HG02763 (cell line): ENCODE measurements around the gene LIG1.
A peak's percentile ranks its signal among the peaks of the same experiment; 100 is the strongest.

ENCODE experiments used
- ATAC-seq: cut with Tn5 transposase; IDR thresholded peaks from one replicate; pipeline ENCODE4 v1.9.1; 2021; ENCODE audit warnings: mild to moderate bottlenecking, moderate library complexity; ENCODE audit not compliant: unreplicated experiment

LIG1 gene

DNA sequence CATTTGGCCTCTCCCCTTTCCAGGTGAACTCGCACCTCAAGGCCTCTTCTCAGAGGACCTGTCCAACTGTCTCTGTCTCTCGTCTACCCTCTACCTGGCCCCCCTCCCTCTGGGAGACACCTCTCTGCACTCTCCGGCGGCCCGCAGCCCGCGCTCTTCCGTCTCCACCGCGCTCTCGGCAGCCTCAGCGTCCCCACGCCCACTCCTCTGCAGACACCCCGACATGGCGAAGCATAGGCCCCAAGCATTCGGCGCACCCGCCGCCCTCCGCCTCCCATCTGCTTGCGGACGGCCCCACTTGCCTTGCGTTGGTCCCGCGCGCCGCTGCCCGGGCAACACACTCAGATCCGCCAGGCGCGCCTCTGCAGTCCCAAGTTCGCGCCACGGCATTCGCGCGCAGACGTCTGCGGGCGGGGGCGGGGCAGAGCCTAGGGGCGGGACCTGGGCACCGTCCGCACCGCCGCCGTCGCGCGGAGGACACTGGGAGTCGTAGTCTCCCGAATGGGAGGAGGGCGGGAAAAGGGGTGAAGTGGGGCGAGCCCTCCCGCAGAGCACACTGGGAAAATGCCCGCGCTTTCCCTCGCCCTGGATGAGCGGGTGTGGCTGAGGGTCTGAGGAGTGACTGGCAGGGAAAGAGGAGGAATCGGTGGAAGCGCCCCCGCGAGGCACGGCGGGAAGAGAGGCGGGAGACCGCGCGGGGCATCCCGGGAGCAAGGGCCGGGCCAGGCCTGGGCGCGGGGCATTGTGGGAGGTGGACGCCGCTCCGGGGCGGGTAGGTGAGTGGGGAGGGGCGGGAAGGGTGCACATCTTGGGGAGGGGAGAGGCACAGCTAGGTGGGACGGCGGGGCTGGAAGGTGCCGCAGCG lies at the start of gene LIG1, which contains the start of gene ZSWIM9:
Gene LIG1, minus strand, starts transcription at position 406 of the 865 bp plus-strand sequence. CDS start 4,778 bp downstream, outside the sequence.
Gene ZSWIM9, plus strand, starts transcription at position 742 of the 865 bp plus-strand sequence. CDS start 1,123 bp downstream, outside the sequence.
- ATAC-seq = peak; percentile 80

DNA sequence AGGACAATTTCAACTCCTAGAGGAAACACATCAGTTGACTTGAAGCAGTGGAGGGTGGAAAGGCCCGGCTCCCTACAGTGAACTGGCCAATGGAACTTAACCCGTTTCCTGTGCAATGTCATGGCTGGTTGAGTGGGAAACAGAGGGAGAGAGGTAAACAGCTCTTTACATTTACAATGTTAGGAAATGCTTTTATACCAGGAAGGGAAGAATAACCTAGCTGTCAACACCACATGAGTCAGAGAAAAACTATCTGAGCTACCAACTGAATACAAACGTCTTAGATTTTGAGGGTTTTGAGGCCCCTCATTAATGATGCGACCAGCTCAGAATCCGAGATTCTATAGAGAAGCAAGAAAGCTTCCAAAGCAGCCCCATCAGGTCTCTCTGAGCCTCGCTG lies 48.9 kb upstream of the LIG1 start:
- no peak for ATAC-seq

DNA sequence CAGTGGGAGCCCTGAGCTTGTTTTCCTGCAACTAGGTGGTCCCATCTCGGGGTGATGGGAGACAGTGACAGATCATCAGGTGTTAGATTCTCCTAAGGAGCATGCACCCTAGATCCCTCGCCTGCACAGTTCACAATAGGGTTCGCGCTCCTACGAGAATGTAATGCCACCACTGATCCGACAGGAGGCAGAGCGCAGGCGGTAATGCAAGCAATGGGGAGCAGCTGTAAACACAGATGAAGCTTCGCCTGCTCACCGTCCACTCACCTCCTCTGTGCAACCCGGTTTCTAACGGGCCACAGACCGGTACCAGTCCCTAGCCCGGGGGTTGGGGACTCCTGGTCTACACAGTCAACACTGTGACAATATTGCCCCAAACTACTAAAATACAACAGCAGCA lies 46.8 kb upstream of the LIG1 start:
- ATAC-seq = no peak

DNA sequence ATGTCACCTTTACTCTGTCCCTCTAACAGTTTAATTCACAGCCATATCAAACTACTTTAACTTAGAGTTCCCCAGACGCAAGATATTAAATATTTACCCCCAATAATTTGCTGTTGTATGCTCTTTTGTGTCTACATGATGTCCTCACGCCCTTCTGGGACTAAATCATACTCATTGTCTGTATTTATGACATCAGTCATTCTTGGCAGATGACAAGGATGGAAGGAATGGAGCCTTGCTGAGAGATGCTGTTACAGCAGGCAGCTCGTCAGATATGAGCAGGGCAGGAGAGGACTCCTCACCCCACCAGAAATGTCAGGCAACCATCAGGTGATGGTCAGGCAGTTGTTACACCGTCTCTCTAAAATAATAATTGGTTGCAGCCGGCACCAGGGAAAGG lies 43.8 kb upstream of the LIG1 start:
- no peak for ATAC-seq

DNA sequence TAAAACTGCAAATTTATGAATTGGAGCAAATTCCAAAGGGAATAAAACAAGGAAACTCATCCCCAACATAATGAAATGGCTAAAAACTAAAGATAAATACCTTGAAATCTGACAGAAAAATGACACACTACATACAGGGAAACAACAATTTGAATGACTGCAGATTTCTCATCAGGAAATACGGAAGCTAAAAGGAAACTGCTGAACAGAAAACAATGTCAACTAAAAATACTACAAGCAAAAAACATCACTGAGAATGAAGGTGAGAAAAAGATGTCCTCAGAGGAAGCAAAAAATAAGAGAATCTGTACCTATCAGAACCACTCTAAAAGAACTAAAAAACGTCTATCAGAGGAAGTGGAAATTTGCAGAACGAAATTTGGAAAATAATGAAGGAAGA lies 39.9 kb upstream of the LIG1 start:
- ATAC-seq = no peak

DNA sequence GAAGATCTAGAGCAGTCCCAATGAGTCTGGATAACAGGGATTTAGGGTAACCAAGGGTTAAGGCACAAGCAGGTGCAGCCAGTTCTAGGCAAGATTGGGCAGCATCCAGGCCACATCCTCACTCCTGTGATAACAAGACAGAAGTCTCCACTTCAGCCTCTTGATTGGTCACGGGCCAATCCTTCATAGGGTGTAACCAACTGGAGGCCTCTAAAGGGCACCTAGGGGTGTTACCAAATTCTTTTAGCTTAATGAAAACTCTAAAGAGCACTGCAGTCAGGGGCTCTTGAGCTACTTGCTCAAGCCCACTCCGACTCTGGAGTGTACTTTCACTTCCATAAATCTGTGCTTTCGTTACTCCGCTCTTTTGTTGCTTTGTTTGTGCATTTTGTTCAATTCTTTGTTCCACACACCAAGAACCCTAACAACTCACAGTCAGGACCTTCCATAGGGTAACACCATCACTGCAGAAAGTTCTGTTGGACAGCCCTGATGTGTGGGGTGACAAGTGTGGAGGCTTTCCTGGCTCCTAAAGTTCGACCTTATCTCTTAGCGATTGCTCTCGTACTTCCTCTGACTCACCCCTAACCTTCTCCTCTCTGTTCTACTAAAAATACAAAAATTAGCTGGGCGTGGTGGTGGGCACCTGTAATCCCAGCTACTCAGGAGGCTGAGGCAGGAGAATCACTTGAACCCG lies 36.4 kb upstream of the LIG1 start:
- no peak for ATAC-seq

DNA sequence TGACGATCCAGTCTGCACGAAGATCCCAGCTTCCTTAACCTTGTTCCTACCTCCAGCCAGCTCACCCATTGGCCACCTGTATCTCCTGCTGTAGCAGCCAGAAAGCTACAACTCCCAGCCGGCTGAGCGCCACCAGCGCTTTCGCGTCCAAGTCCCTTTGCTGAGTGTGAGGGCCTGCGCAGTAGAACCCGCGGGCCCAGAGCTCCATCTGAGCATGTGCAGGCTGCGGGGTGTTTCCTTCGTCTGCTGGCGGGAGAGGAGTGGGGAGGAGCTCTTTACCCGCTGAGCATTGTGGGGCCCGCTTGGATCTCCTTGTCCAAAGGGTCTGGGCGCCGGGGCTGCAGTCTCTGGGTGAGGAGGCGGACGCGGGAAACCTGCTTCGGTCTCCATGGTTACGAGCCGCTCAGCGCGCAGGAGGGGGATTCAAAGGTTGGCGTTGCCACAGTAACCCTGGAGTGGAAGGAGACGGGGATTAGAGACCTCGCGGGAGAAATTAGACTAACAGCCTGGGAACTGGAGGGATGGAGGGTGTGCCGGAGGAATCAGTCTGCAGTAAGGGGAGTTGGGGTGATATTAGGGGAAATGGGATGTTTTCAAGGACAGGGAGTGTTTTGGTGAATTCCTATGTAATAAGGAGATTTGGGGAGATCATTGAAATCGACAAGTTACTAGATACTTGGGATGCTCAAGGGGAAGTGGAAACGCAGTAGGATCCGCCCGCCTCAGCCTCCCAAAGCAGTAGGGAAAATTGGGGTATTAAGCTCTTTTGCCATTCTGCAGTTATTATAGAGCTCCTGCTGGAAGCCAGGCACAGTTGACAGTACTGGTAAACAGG lies 33.9 kb upstream of the LIG1 start:
- peak; percentile 92 for ATAC-seq

DNA sequence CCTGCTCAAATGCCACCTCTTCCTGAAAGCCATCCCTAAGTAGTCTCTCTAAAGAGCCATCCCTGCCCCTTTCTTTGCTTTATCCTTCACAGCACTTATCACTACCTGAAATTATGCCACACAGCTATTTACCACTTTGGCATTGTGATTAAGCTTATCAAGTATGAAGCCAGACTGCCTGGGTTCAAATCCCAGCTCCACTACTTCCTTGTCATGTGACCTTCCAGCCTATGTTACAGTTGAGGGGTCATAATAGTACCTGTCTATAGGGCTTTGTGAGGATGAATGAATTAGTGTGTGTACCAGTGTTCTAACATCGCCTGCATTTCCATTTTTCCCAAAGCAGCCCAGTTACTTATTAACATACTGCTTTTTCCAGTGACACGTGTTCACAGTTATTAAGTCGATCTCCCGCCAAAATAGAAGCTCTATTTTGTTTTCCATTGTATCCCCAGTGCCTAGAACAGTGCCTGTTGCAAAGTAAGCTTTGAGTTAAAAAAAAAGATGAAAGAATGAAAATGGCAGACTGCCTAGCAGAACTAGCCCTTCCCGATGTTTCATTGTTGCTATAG lies 33.2 kb upstream of the LIG1 start:
- ATAC-seq = no peak

DNA sequence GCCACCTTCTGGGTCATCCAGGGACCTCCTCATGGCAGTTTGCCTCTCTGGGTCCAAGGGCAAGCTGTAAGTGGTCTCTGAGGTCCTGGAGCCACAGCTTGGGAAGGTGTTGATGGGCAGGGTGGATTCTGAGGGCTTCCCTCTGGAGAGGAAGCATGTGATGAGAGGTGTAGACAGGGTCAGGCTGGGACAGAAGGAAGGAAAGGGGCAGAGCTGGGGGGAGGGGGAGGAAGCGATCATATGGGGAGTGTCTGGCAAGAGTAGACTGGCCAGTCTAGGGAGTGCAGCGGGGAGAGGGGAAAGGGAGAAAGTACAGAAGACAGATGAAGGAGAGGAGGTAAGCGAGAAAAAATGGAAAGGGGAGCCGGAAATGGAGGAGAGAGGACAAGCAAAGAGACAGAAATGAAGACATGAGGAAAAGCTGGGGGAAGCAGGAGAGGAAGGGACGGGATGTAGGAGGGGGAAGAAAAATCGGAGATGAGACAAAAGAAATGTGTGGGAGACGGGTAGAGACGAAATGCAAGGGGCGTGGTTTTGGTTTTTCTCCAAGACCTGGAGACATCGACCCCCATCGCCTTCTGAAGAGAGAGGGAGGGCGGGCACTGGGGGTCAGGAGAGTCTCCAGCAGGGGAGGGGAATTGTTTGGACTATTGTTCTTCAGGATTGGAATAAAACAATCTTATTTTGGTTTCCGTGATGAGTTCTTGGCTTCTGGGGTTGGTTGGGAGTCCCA lies 27.0 kb upstream of the LIG1 start:
- ATAC-seq = no peak

DNA sequence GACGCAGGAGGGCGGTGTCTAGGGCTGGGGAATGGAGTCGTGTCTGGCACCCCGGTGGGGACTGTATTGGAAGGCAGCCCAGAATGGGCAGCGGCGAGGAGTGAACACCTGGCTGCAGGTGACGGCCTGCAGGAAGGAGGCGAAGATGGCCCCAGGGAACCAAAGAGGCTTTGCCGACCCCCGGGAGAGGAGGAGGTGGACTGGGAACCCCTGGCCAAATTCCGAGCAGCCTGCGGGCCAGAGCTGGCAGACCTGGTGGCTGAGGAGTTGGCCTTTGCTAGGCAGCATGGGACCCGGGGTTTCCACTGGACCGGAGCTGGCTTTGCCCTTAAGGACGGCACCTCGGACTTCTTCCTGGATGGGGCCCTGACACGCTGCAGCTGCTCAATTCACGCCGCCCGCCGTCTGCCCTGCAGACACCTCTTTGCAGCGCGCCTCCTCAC lies 26.2 kb upstream of the LIG1 start:
- no peak for ATAC-seq

DNA sequence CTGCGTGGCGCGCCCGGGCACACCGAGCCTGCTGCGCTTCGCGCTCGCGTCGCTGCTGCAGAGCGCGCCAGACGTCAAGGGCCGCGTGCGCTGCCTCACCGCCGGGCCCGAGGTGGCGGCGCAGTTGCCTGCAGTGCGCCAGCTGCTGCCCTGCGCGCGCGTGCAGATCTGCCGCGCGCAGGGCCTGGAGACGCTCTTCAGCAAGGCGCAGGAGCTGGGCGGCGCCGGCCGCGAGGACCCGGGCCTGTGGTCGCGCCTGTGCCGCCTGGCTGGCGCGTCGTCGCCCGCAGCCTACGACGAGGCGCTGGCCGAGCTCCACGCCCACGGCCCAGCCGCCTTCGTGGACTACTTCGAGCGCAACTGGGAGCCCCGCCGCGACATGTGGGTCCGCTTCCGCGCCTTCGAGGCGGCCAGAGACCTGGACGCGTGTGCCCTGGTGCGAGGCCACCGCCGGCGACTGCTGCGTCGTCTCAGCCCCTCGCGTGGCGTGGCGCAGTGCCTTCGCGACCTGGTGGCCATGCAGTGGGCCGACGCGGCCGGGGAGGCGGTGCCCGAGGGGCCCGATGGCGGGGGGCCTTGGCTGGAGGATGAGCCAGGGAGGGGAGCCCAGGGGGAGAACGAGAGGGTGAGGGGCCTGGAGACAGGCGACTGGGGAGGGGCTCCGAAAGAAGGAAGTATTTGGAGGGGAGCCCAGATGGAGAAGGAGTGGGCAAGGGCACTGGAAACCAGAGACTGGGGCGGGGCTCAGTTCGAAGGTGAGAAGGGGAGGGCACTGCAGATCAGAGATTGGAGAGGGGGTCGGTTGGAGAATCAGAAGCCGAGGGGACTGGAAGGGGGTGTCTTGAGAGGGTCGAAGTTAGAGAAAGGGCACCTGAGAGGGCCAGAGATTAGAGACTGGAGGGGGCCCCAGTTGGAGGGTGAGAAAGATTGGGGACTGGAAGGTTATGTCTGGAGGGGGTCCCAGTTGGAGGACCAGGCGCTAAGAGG lies 25.0 kb upstream of the LIG1 start:
- no peak for ATAC-seq

DNA sequence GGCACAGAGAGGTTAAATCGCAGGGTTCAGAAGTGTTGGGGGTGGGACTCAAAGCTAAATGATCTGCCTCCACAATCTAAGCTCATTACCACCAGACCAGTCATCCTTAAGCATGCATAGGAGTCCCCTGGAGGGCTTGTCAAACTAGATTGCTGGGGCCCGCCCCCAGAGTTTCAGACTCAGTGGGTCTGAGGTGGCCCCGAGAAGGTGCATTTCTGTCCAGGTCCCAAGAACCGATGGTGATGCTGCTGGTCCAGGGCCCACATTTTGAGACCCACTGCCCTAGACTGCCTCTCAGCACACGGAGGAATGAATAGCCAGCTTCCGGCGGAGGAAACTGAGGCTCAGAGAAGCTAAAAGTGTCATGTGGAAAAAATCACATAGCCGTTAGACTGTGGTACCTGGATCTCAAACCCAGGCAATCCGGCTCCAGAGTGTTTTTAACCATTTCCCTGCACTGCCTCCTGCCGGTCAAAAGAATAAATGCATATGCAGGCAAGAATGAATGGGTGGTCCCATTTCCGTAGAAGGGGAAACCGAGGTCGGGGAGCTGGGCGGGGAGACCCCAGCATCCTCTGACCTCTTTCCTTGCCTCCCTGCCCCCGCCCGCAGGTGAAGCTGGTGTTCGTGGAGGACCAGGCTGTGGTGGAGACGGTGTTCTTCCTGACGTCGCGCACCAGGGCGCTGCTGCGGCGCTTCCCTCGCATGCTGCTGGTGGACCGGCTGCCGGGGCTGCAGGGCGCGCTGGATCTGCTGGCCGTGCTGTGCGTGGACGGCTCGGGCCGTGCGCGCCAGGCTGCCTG lies 24.1 kb upstream of the LIG1 start:
- ATAC-seq = no peak

DNA sequence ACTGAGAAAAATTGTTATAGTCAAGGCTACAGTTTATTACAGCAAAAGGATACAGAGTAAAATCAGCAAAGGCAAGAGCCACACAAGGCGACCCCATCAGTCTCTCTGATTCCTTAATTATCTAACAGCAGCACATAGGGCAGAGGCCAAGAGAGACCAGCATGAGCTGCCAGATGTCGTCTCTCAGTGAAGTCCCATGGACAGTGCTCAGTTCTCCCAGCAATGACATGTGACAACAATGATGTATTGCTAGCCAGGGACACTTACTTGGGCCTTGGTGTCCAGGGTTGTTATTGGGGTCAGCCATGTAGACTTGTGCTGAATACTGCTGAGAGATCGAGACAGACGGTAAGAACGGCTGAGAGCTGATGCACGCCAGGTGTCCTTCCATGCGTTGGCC lies 22.6 kb upstream of the LIG1 start:
- no peak for ATAC-seq

DNA sequence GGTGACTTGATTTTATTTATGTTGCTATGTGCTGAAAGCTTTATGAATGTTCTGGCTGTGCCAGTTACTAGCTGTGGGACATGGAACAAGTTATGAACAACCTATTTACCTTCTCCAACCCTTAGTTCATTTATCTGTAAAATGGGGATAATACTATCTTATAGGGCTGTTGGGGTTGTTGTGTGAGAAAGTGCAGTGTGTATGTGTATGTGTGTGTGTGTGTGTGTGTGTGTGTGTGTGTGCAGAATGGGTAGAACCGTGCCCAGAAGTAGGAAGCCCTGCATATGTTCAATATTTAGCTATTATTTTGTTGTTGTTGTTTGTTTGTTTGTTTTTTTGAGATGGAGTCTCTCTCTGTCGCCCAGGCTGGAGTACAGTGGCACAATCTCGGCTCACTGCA lies 20.7 kb upstream of the LIG1 start:
- no peak for ATAC-seq

DNA sequence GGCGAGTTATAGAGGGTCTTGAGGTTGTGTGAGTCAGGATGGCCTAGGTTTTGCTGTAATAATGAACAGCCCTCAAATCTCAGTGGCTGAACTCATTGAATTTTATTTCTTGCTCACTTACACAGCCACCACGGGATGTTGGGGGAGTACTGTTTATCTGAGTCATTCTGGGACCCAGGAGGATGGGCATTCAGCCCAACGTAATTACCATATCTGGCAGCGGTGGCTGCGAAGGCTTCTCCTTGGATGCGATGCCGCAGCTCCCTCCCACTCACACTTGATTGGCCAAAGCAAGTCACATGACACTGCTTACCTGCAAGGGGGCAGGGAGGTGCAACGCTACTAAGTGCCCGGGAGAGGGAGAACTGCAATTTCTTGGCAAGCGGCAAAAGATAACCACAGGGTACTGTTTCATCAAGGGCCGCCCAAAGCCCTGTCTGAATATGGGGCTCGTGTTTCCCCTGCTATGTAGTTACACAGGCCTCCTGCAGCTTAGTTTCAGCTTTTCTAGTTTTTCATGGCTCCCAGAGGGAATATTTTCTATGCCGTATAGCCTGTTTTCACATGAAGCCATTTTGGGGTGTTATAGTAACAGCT lies 20.2 kb upstream of the LIG1 start:
- ATAC-seq = no peak

DNA sequence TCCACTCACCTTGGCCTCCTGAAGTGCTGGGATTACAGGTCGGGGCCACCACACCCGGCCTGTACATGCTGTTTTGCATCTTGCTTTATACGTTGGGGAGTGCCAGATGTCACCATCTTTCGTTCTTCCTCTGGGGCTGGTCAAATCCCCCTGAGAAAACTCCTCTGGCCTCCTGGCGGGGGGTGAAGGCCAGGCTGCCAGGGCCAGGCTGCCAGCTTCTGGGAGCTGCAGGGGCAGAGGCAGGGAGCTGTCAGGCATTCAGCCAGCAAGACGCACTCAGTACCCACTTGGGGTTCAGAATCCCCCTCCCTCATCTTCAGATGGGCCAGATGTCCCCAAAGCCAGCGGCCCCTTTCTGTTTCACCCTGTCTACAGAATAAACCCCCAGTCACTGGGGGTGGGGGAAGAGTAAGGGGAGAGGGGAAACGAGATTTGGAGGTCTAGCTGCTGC lies 16.4 kb upstream of the LIG1 start:
- peak; percentile 39 for ATAC-seq

DNA sequence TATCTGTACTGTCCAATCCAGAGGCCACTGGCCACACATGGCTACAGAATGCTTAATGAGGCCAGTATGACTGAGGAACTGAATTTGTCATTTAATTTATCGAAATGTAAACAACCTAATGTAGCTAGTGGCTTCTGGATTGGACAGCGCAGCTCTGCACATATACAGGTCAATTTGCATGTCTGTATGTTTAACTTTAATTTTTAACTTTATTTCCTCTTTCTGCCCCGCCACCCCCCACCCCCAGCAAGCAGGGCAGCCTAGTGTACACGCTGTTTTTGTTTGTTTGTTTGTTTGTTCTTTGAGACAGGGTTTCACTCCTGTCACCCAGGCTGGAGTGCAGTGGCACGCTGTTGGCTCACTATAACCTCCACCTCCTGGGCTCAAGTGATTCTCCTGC lies 15.9 kb upstream of the LIG1 start:
- peak; percentile 46 for ATAC-seq

DNA sequence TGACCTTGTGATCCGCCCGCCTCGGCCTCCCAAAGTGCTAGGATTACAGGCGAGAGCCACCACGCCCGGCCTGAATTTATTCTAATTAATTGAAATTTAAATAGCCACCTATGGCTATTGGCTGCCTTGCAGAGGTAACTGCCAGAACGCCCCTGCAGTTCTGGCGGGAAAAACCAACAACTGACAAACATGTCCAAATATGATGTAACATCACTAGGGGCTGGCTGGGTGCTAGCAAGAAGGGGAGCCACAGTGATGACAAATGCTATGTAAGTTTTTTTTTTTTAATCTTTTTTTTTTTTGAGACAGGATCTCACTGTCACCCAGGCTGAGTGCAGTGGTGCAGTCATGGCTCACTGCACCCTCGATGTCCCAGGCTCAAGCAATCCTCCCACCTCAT lies 13.2 kb upstream of the LIG1 start:
- ATAC-seq = no peak
